HG03342 (cell line): ENCODE measurements around the gene DNA2.
"Not testable (repeated sequence)": the region's sequence is repeated elsewhere in the genome, so short reads cannot be mapped to it uniquely, and the experiment has no call there.

Experiments
- ATAC-seq: cut with Tn5 transposase; IDR thresholded peaks from one replicate; pipeline ENCODE4 v1.9.1; 2021; ENCODE audit warnings: mild to moderate bottlenecking, moderate library complexity; ENCODE audit not compliant: unreplicated experiment

Gene DNA2, protein sequence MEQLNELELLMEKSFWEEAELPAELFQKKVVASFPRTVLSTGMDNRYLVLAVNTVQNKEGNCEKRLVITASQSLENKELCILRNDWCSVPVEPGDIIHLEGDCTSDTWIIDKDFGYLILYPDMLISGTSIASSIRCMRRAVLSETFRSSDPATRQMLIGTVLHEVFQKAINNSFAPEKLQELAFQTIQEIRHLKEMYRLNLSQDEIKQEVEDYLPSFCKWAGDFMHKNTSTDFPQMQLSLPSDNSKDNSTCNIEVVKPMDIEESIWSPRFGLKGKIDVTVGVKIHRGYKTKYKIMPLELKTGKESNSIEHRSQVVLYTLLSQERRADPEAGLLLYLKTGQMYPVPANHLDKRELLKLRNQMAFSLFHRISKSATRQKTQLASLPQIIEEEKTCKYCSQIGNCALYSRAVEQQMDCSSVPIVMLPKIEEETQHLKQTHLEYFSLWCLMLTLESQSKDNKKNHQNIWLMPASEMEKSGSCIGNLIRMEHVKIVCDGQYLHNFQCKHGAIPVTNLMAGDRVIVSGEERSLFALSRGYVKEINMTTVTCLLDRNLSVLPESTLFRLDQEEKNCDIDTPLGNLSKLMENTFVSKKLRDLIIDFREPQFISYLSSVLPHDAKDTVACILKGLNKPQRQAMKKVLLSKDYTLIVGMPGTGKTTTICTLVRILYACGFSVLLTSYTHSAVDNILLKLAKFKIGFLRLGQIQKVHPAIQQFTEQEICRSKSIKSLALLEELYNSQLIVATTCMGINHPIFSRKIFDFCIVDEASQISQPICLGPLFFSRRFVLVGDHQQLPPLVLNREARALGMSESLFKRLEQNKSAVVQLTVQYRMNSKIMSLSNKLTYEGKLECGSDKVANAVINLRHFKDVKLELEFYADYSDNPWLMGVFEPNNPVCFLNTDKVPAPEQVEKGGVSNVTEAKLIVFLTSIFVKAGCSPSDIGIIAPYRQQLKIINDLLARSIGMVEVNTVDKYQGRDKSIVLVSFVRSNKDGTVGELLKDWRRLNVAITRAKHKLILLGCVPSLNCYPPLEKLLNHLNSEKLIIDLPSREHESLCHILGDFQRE

DNA sequence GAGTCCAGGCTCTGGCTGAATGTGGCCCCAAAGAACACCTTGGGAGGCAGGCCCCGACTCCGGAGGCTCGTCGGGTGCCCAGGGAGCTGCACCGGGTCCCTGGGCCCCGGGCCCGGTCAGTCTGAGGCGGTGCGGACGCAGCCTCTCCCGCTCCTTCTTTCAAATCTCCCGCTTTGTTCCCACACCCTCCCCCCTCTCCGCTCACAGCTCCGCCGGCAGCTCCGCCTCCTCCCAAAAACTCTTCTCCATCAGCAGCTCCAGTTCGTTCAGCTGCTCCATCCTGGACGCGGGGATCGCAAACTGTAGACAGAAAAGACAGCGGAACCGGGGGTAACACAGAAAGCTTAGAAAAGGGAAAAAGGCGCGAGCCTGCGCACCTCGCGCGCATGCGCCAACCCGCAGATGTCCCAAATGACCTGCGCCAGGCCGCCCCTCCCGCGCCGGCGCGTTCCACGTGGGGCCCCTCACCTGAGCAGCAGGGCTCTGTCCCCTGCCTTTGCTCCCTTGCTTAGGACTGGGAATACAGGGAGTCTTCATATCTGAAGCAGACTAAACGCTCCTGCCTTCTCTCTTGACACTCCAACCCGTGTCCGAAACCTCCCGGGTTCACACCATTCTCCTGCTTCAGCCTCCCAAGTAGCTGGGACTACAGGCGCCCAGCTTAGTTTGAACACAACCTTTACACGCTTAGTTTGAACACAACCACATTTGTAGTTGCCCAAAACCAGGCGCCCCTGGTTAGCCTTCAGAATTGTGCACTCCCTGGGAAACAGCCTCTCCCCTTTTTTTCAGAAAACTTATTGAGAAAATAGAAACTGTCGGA is at the start of gene DNA2:
DNA2 (minus strand) TSS at position 388 of the 823 bp plus-strand sequence; CDS start at position 279, 109 bp downstream.
- ATAC-seq = peak; percentile 81

DNA sequence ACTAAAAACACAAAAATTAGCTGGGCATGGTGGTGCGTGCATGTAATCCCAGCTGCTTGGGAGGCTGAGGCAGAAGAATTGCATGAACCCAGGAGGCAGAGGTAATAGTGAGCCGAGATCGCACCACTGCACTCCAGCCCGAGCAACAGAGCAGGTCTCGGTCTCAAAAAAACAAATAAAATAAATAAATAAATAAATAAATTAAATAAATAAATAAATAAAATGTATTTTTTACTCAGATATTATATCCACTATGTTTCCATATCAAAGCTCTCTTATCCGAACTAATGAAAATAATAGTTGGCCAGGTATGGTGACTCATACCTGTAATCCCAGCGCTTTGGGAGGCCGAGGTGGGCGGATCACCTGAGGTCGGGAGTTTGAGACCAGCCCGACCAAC is 46.8 kb upstream of the DNA2 start:
- not testable (repeated sequence) for ATAC-seq

DNA sequence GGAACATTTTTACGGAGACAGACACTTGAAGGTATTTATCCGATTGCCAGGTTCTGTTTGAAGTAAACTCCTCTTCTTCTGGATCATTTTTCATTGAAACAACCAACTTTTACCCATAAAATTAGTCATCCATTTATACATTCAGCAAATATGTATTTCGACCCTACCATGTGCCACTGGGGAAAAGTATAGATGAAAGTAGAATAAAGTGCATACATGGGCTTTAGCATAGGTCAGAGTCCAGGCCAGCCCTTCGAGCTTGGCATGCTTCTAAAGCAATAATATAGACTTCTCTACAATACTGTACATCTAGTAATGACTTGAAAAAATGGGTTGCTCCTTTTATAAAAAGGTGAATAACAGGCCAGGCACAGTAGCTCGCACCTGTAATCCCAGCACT is 45.4 kb upstream of the DNA2 start:
- no peak for ATAC-seq

DNA sequence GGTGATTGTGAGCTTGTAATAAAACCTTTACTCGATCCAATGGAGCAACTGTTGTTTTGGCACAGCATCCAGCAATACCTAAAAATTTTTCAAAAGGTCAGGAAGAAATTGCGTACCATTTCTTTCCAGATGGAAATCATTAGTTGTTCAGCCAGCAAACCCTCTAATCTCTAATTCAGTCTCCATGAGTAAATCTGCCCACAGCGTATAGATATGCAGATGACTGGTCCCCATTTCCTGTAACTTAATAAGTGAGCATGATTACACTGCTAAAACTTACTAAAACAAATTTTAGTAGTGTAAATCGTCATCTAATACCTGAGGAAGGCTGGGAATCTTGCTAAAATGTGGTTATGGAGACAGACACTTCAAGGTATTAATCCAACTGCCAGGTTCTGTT is 45.0 kb upstream of the DNA2 start:
- ATAC-seq = no peak

DNA sequence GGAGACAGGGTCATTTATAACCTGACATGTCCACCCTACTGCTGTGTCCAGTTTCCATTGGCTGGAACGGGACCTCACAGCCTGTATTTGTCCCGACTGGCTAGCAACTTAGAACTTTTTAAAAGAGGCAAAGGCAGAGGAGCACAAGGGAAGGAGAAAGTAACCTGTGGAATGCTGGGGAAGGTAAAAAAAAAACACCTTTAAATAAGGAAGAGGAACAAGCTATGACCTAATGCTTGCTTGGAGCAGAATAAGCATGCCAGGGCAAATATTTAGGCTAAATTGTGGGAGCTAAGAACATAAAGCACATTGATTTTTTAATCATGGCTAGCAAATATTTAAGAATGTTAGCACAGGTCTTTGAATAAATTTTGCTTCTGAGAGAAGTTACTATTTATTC is 44.4 kb upstream of the DNA2 start:
- not testable (repeated sequence) for ATAC-seq

DNA sequence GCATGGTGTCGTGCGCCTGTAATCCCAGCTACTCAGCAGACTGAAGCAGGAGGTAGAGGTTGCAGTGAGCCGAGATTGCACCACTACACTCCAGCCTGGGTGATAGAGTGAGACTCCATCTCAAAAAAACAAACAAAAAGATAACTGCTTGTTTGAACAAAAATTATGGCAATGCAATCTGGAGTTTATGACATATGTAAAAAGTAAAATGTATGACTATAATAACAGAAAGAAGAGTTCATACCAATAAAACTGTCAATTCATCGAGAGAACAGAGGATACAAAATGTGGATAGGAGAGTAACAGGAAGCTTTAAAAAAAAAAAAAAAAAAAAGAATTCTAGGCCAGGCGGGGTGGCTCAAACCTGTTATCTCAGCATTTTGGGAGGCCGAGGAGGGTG is 36.3 kb upstream of the DNA2 start:
- ATAC-seq = no peak

DNA sequence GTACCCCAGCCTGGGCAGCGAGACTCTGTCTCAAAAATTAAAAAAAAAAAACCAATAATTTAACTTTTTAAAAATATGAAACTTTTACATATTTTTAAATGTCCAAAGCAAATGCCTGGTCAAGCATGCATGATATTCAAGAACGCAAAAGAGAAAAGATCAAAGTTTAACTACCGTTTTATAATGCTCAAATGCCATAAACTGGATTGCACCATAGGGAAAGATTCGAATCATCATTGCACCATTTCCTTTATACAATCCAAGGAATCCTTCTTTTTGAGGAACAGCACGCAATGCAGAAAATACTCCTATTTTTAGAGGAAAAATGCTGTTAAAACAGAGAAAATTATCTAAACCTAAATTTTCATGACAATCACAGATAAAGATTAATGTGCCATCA is 34.6 kb upstream of the DNA2 start:
- ATAC-seq = no peak

DNA sequence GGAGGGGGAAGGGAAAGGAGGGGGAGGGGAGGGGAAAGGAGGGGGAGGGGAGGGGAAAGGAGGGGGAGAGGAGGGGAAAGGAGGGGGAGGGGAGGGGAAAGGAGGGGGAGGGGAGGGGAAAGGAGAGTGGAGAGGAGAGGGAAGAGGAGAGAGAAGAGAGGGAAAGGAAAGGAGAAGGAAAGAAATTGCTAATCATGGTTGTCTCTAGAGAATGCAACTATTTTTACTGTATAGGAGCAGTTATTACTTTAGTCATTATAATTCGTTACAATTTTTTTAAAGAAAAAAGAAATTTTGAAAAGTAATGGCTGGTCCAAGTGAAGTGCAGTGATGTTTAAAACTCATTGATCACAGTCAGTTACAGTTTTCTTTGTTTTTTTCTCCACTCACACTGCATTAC is 31.1 kb upstream of the DNA2 start:
- no peak for ATAC-seq

DNA sequence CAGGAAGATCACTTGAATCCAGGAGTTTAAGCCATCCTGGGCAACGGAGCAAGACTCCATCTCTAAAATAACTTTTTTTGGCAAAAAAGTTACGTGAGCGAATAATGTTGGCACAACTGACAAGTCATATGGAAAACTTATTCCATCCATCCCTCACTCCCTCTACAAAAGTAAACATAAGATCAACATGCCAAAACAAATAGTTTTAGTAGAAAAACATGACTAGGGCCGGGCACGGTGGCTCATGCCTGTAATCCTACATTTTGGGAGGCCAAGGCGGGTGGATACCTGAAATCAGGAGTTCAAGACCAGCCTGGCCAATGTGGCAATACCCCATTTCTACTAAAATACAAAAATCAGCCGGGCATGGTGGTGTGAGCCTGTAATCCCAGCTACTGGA is 29.9 kb upstream of the DNA2 start:
- no peak for ATAC-seq

DNA sequence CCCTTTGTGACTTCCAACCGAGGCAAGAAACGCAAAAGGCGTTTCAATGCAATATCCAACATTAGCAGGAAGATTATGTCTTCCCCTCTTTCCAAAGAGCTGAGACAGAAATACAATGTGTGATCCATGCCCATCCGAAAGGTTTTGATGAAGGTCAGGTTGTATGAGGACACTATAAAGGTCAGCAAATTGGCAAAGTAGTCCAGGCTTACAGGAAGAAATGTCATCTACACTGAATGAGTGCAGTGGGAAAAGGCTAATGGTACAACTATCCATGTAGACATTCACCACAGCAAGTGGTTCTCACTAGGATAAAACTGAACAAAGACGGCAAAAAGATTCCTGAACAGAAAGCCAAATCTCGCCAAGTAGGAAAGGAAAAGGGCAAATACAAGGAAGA is 27.8 kb upstream of the DNA2 start:
- no peak for ATAC-seq

DNA sequence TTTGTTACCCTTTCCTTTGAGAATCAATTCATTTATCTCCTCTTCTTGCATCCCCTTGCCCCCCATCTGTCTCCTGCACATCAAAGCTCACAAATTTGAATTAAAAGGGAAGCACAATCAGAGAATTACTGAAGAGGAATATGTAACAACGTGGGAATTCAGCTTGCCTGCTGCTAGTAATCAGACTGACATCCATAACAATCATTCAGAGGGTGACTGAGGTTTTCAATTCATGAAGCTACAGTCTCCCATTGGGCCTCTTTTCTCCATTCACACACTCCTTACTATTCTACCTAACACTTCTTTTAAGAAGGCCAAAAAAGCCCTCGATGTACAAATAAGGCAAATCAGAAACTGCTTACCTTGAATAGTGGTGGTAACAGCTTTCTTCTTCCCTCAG is 24.3 kb upstream of the DNA2 start:
- ATAC-seq = no peak

DNA sequence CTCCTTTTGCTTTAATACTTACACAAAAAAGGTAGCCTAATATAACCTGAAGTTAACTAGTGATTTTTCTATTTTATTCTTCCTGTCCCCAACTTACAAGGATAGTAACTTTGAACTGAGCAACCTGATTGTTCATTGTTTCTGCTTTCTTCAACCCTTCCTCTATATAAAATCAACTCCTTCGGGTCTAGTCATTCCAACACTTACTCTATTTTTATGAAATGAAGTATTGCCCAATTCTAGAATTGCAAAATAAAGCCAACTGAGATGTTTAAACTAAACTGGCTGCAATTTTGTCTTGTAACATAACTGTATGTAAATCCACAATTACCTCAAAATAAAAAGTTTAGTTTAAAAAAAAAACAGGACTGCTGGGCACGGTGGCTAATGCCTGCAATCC is 20.3 kb upstream of the DNA2 start:
- ATAC-seq = no peak

DNA sequence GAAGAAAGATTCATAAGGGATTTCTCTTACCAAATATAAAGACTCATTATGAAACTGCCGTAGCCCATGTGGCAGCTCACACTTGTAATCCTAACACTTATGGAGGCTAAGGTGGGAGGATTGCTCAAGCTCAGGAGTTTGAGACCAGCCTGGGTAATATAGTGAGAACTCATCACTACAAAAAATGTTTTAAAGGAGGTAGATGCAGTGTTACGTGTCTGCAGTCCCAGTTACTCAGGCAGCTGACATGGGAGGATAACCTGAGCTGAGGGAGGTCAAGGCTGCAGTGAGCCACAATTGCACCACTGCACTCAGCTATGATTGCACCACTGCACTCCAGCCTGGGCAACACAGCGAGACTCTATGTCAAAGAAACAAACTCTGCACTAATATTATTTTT is 18.1 kb upstream of the DNA2 start:
- ATAC-seq = no peak

DNA sequence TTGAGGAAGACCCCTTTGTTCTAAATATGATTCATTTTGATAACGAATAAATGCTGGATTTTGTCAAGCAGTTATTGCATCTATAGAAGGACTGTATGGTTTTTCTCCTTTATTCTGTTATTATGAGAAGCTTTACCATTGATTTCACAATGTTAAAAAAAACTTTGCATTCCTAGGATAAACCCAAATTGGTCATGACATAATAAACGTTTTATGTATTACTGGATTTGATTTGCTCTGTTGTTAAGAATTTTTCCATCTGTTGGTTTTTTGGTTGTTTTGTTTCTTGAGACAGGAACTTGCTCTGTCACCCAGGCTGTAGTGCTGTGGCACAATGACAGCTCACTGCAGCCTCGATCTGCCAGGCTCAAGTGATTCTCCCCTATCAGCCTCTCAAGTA is 2.2 kb upstream of the DNA2 start:
- ATAC-seq = no peak

DNA sequence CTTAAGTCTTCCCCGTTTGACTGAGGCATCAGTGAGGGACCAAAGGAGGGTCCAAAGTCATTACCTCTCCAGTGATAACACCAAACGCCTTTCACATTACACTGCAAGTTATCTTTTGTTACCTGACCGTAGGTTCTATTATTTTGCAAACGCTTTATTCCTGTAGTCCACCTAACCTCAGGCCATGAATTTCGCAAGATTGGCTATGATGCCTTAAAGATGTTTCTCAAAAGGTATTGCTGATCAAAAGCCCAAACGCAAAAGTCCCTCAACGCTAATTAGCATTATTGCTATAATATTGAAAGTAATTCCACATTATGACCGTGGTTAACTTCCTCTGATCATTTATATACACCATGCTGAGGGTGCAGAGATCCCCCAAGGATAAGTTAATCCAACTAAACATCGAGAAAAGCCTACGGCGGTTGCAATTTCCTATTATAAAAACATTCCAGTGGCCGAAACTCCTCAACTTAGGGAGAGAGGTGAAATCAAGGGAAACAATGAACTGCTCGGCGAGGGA is 649 bp downstream of the DNA2 start:
- ATAC-seq = no peak

DNA sequence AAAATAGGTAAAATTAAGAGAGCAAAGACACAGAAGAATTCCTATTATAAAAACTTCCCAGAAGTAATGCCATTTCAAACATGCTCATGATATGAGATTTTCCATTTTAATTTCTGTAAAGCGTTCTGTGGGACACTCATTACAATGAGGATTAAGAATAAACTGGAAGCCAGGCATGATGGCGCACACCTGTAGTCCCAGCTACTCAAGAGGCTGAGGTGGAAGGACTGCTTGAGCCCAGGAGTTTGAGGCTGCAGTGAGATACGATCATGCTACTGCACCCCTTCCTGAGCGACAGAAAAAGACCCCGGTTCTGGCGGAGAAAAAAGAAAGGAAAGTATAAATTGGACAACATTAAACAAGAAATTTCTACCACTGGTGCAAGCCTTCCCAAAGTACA is 1.5 kb downstream of the DNA2 start:
- ATAC-seq = no peak

DNA sequence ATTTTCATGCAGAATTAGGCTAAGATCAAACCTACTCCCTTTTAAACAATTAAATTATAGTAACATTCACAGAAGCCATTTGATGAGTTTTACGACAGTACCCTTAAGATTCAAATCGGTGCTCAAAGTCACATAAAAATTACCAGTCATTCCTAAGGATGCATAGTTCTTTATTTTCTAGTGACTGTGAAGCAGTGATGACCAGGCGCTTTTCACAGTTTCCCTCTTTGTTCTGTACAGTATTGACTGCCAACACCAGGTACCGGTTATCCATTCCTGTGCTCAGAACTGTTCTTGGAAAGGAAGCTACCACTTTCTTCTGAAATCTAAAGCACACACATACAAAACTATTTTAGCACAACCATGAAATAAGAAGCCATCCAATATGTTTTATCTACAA is 1.9 kb downstream of the DNA2 start:
- ATAC-seq = no peak

DNA sequence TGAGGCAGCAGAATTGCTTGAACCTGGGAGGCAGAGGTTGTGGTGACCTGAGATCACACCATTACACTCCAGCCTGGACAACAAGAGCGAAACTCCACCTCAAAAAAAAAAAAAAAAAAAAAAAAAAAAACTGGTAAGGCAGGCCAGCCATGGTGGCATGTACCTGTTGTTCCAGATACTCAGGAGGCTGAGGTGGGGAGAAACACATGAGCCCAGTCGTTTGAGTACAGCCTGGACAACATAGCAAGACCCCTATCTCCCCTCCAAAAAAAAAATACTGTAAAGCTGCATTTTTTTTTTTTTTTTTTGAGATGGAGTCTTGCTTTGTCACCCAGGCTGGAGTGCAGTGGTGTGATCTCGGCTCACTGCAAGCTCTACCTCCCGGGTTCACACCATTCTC is 7.0 kb downstream of the DNA2 start:
- ATAC-seq = not testable (repeated sequence)

DNA sequence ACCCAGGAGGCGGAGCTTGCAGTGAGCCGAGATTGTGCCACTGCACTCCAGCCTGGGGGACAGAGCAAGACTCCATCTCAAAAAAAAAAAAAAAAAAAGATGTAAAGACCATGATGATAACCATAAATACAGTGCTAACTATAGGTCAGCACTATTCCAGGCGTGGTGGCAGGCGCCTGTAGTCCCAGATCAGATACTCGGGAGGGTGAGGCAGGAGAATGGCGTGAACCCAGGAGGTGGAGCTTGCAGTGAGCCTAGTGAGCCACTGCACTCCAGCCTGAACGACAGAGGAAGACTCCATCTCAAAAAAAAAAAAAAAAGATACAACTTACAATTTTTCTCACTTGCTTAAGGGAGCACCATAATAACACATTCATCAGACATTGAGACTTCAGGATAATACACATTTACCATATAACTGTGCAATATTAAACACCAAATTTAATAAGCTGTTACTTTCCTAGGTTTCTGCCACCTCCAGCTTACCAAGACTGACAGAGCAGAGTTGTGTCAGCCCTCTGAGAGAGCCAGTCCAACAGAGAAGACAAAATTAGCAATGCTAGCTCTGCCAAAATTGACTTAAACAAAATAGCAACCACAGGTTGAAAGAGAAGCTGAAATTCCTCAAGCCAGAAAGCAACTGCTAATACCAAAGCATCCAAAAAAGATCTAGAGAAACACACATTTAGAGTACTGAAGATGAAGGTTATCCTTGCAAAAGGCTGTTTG is 8.2 kb downstream of the DNA2 start:
- ATAC-seq = no peak

DNA sequence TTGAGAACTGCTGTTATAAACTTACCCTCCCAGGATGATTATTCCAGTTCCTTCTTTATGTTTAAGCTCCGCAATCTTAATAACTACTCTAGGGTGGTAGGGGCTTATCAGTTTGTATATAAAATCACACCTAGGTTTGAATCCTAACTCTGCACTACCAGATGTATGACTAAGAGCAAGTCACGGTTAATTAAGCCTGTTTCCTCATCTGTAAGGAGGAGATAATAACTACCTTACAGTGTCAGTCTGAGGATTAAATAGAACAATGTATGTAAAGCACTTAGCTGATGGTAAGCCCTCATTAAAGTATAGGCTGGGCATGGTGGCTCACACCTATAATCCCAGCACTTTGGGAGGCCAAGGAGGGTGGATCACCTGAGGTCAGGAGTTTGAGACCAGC is 9.2 kb downstream of the DNA2 start:
- no peak for ATAC-seq
